GM19025 (cell line): Measurements from ENCODE around the gene ADGRE2.
"Not testable (repeated sequence)": the region's sequence is repeated elsewhere in the genome, so short reads cannot be mapped to it uniquely, and the experiment has no call there.

Experiments
- ATAC-seq: cut with Tn5 transposase; IDR thresholded peaks from one replicate; pipeline ENCODE4 v1.9.1; 2021; ENCODE audit warnings: mild to moderate bottlenecking, low read depth, moderate library complexity; ENCODE audit not compliant: unreplicated experiment

ADGRE2 gene

GRCh38 chr19:14778110-14778845 is at the start of gene ADGRE2:
Gene ADGRE2 (minus strand): TSS chr19:14778560. CDS start chr19:14776756, 1,804 bp downstream.
- ATAC-seq, result not testable (repeated sequence)

GRCh38 chr19:14826006-14826405 is 47.6 kb upstream of the ADGRE2 start:
- ATAC-seq, result no peak

GRCh38 chr19:14821937-14822336 is 43.6 kb upstream of the ADGRE2 start:
- ATAC-seq, result no peak

- no peak for ATAC-seq
Observed at GRCh38 chr19:14818588-14818987, 40.2 kb upstream of the ADGRE2 start.

GRCh38 chr19:14817052-14817451 is 38.7 kb upstream of the ADGRE2 start:
- no peak for ATAC-seq

- ATAC-seq, result no peak
Observed at GRCh38 chr19:14814982-14815652, 36.8 kb upstream of the ADGRE2 start.

- no peak for ATAC-seq
Observed at GRCh38 chr19:14809272-14810057, 31.1 kb upstream of the ADGRE2 start.

- ATAC-seq, result no peak
Observed at GRCh38 chr19:14804765-14805164, 26.4 kb upstream of the ADGRE2 start.

- ATAC-seq, result no peak
Observed at GRCh38 chr19:14798760-14799159, 20.4 kb upstream of the ADGRE2 start.

GRCh38 chr19:14796021-14796420 is 17.7 kb upstream of the ADGRE2 start:
- ATAC-seq, result no peak

- no peak for ATAC-seq
Observed at GRCh38 chr19:14795078-14795721, 16.8 kb upstream of the ADGRE2 start.

GRCh38 chr19:14792250-14792649 is 13.9 kb upstream of the ADGRE2 start:
- not testable (repeated sequence) for ATAC-seq

- ATAC-seq, result no peak
Observed at GRCh38 chr19:14786421-14786851, 8.1 kb upstream of the ADGRE2 start.

- ATAC-seq, result not testable (repeated sequence)
Observed at GRCh38 chr19:14785102-14785793, 6.9 kb upstream of the ADGRE2 start.

- ATAC-seq, result not testable (repeated sequence)
Observed at GRCh38 chr19:14784730-14785101, 6.4 kb upstream of the ADGRE2 start.

GRCh38 chr19:14783410-14783998 is 5.1 kb upstream of the ADGRE2 start:
- not testable (repeated sequence) for ATAC-seq

GRCh38 chr19:14782626-14783409 is 4.5 kb upstream of the ADGRE2 start:
- no peak for ATAC-seq

- not testable (repeated sequence) for ATAC-seq
Observed at GRCh38 chr19:14781713-14782536, 3.6 kb upstream of the ADGRE2 start.
